ENCODE results near the gene NOD1.
"Not testable (repeated sequence)": the region's sequence is repeated elsewhere in the genome, so short reads cannot be mapped to it uniquely, and the experiment has no call there.

Gene NOD1

GRCh38 chr7:30478349-30479201 lies at the start of gene NOD1:
TSS of gene NOD1 (minus strand) at chr7:30478784. CDS start at chr7:30456921, 21,863 bp downstream.
- DNase-seq, result peak; percentile 68

GRCh38 chr7:30527297-30527696 lies 48.7 kb upstream of the NOD1 start:
- DNase-seq, result not testable (repeated sequence)

GRCh38 chr7:30526163-30526562 lies 47.6 kb upstream of the NOD1 start:
- DNase-seq, result no peak

GRCh38 chr7:30525429-30525828 lies 46.8 kb upstream of the NOD1 start:
- DNase-seq, result no peak

- no peak for DNase-seq
These were observed 46.0 kb upstream of the NOD1 start for GRCh38 chr7:30524545-30524944.

- no peak for DNase-seq
These were observed 44.9 kb upstream of the NOD1 start for GRCh38 chr7:30523466-30523865.

- no peak for DNase-seq
These were observed 43.6 kb upstream of the NOD1 start for GRCh38 chr7:30522159-30522558.

GRCh38 chr7:30521532-30521931 lies 42.9 kb upstream of the NOD1 start:
- DNase-seq, result peak; percentile 44

- no peak for DNase-seq
These were observed 40.5 kb upstream of the NOD1 start for GRCh38 chr7:30519122-30519521.

GRCh38 chr7:30515761-30516160 lies 37.2 kb upstream of the NOD1 start:
- no peak for DNase-seq

- DNase-seq, result no peak
These were observed 36.2 kb upstream of the NOD1 start for GRCh38 chr7:30514776-30515175.

- no peak for DNase-seq
These were observed 35.6 kb upstream of the NOD1 start for GRCh38 chr7:30514177-30514576.

GRCh38 chr7:30513762-30514161 lies 35.2 kb upstream of the NOD1 start:
- DNase-seq, result no peak

GRCh38 chr7:30511973-30512662 lies 33.5 kb upstream of the NOD1 start:
- no peak for DNase-seq

- no peak for DNase-seq
These were observed 32.9 kb upstream of the NOD1 start for GRCh38 chr7:30511494-30511893.

- peak; percentile 41 for DNase-seq
These were observed 31.8 kb upstream of the NOD1 start for GRCh38 chr7:30510124-30511075.

GRCh38 chr7:30509171-30509857 lies 30.7 kb upstream of the NOD1 start:
- not testable (repeated sequence) for DNase-seq

- not testable (repeated sequence) for DNase-seq
These were observed 28.8 kb upstream of the NOD1 start for GRCh38 chr7:30507346-30507900.

- no peak for DNase-seq
These were observed 26.7 kb upstream of the NOD1 start for GRCh38 chr7:30505174-30505697.

GRCh38 chr7:30504301-30505173 lies 26.0 kb upstream of the NOD1 start, which contains the start of gene GGCT:
TSS of gene GGCT (minus strand) at chr7:30504829. CDS start at chr7:30504709, 120 bp downstream.
- peak; percentile 98 for DNase-seq
